Retina (tissue), 1 donor: ENCODE results near the gene NDUFA8.

ENCODE experiments used
- DNase-seq: peaks from one replicate; pipeline ENCODE4 v3.0.0-alpha.2; 2016

Gene NDUFA8

DNA sequence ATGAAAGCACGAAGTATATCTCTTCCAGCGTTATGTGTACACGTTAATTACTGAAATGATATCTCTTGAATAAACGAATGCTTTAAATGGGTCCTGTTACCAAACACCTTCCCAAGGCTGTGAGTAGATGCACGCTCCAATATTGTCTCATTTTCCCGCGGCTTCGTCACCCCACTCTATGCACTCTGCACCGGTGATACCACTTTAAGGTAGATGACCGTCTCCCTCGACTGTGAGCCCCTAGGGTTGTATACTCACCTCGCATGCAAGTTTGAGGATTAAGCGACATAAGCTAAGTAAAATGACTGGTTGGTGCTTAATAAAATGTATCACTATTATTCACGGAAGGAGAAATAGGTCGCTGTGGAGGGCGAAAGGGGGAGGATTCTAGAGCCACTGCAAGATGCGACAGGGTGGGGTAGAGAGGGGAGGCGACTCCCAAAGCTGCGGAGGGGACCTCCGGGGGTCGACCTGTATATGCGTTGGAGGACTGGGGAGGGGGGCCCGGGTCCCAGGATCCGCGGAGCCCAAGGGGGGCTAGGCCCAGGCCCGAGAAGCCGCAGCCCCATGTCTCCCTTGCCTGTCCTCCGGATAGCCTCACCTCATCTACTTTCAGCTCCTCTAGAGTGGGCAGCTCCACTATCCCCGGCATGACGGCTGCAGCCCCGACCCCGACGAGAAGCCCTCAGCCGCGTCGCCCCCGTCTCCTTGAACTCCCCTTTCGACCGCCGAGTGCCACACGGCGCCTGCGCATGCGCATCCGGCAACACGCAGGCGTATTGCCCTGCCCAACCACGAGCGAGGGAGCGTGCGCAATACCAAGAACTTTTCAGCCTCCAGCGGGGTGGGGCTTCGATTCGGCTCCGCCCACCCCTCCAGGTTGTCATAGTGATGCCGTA is at the start of gene NDUFA8, which contains the start of gene MORN5:
NDUFA8 (minus strand) TSS at position 754 of the 899 bp plus-strand sequence; CDS start at position 652, 102 bp downstream.
MORN5 (plus strand) TSS at position 883 of the 899 bp plus-strand sequence. CDS start 65 bp downstream, outside the sequence.
- DNase-seq, result peak; percentile 96

GRCh38 chr9:122207096-122207495 is 47.5 kb upstream of the NDUFA8 start:
- DNase-seq, result no peak

DNA sequence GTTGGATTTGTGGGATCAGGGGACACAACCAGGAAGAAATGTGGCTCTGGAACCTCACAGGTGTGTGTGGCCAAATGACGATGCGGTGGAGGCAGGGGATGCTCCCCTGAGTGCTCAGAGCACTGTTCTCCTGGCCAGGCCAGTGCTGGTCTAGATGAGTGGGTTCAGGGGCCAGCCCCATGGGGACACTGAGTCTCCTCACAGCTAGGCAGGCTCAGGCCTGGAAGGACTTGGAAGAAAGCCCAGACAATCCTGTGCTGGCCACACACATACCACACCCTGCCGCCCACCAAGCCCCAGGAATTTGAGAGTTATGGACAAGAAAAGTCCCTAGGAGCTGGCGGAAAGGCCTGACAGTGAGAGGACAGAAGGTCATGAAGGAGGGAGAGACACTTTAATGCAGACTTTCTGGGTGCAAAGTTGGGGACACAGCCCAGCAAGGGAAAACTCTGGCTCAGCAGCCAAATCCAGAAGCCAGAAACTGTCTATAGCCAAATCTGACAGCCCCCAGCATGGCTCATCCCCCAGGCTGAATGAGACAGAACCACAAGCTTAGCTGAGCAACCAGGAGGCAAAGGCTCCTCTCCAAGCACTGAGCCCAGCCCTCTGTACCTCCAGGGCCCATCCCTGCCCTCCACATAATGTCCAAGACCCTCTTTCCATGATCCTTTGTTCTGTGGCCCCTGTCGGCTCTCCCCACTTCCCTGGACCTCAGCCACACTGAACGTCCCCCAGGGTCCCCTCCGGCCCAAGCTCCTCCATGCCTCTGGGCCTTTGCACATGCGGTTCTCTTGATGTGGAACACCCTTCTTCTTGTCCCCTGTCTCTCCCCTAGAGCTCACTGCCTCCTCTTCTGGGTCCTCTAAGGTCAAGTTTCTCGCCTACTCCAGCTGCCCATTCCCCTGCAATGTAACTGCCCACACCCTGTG is 46.8 kb upstream of the NDUFA8 start:
- DNase-seq, result no peak

GRCh38 chr9:122205176-122205575 is 45.6 kb upstream of the NDUFA8 start:
- DNase-seq, result no peak

DNA sequence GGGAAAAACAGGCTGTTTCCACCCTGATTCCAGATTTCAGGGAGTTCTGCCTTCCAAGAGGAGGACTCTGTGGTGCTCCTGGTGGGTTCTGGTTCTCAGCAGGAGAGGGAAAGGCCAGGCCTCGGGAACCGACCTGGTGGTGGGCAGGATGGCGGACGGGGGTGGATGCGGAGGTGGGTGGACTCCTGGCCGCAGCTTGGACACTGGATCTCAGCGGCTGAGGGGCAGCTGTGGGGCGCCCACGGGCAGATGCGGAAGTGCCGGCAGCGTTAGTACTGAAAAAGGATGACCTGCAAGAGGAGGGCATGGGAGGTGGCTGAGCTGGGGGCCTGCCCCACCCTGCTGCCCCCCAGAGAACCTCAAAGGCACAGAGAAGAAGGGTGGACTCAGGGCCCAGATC is 44.9 kb upstream of the NDUFA8 start:
- DNase-seq, result no peak

GRCh38 chr9:122204055-122204454 is 44.5 kb upstream of the NDUFA8 start:
- DNase-seq, result no peak

DNA sequence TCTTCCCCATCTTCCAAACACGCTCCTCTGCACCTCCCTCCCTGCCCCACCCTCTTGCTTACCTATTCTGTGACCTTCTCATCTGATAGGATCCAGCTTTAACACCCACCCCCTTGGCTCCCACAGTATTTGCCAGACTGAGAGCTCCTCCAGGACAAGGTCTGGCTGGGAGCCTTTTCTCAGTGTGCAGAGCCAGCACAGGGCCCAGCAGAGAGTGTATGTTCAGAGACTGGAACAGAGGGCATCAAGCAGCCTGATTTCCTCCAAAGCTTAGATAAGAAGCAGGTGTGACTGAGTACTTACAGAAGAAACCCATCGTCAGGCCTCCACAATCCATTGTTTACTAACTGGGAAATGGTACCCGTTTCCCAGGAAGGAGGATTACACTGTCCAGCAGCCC is 42.5 kb upstream of the NDUFA8 start:
- no peak for DNase-seq

- no peak for DNase-seq
Measured at GRCh38 chr9:122201641-122202040, 42.1 kb upstream of the NDUFA8 start.

DNA sequence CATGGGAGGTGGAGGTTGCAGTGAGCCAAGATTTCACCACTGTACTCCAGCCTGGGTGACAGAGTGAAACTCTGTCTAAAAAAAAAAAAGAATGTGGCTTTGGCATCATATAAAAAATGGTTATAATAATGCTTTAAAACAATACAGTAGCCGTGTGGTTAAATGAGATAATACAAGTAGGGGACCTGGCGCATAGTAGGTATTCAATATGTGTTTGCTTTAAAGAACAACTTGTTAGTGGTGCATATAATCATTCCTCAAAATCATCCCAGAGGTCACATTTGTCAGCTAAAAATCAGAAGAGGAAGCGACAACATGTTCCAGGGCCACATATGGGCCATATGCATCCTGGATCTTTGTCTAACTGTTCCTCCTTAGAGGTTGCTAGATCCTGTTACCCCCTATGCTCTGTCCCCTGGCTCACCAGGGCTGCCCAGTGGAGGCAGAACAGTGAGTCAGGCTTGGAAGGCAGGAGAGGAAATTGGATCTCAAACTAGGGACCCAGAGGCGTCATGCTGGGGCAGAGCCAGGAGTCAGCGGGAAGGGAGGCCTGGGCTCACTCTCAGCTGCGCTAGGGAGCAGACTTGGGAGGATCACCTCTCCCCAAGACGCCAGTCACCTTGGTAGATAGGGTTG is 41.5 kb upstream of the NDUFA8 start:
- no peak for DNase-seq

GRCh38 chr9:122197882-122198281 is 38.3 kb upstream of the NDUFA8 start:
- DNase-seq, result no peak

DNA sequence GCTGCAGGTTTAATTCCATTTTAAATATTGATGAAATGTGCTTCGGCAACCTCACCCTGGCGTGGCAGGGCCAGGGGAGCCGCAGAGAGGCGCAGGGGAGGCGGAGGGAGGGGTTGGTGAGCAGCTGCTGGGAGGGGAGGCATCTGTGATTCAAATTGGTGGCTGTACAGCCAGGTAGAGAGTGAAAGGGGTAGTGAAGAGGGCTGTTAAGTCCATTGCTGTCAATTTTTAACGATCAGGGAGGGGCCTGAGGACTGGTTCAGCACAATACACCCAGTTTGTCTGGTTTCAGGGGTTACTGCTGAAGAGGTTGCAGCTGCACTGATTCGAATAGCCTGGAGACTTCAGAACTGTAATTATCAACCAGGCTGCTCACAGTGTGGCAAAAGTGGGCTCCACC is 37.8 kb upstream of the NDUFA8 start:
- no peak for DNase-seq

DNA sequence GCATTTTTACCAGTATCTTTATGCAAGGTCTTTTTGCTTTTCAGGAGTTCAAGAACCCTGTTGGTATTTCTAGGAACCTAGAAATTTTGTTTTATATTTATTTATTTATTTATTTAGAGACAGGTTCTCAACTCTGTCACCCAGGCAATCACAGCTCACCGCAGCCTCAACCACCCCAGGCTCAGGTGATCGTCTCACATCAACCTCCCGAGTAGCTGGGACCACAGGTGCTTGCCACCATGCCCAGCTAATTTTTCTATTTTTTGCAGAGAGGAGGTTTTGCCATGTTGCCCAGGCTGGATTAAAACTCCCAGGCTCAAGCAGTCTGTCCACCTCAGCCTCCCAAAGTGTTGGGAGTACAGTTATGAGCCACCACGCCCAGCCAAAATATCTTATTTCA is 36.3 kb upstream of the NDUFA8 start:
- no peak for DNase-seq

DNA sequence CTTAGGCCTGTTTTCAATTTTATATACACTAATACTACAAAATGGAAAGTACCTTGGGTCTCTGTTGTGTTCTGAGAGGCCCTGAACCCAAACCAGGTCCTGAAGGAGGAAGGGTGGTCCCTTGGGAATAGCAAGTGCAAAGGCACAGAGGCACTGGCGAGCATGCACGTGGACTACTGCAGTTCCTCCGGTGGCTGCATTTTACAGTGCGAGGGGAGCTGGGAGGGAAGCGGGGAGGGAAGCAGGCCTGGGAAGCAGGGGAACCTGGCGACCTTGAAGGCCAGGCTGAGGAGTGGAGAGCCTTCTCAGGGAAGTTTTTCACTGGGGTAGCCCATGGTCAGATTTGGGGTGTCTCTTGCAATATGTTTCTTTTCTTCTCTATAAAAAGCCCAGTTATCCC is 34.1 kb upstream of the NDUFA8 start:
- no peak for DNase-seq

GRCh38 chr9:122192914-122193525 is 33.4 kb upstream of the NDUFA8 start:
- no peak for DNase-seq

DNA sequence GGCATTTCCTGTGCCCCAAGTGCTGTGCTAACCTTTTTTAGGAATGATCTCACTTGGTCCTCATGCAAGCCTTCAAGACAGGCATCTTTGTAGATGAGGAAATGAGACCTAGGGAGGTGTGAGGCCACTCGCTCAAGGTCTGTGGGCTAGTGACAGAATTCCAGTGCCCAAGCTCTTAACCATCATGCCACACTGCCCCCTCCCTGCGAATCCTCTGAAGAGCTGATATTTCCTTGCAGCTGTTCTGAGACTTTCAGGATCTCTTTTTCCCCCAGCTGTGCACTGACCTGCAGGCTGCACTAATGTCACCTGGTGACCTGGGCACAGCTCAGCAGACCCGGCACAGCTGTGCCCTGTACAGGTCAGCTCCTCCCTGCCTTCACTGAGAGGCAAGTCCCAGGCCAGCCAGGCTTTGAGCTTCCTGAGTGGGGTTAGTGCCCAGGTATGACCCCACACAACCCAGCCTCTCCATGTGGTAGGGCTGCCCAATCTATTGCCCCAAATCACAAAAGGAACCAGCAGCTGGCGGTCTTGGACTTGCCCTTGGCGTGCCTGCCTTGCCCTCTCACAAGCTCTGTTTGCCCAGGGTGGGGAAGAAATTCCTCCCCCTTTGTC is 32.8 kb upstream of the NDUFA8 start:
- no peak for DNase-seq

DNA sequence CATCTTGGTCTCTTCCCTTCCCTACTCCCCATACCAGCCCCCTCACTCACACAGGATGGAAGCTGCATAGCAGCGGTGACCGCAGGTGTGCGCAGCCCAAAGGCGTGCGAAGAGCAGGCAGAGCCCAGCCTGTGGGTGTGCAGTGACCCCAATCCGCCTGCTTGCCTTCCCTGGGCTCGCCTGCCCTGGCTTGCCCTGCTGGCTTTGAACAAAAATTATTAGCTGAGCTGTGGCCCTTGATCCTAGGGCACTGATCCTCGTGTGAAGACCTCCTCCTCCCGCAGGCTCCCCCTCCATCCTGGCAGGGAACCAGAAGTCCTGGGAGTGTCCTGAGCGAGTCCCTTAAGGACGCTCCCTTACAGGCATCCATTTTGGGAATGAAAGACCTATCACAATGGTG is 32.0 kb upstream of the NDUFA8 start:
- no peak for DNase-seq

DNA sequence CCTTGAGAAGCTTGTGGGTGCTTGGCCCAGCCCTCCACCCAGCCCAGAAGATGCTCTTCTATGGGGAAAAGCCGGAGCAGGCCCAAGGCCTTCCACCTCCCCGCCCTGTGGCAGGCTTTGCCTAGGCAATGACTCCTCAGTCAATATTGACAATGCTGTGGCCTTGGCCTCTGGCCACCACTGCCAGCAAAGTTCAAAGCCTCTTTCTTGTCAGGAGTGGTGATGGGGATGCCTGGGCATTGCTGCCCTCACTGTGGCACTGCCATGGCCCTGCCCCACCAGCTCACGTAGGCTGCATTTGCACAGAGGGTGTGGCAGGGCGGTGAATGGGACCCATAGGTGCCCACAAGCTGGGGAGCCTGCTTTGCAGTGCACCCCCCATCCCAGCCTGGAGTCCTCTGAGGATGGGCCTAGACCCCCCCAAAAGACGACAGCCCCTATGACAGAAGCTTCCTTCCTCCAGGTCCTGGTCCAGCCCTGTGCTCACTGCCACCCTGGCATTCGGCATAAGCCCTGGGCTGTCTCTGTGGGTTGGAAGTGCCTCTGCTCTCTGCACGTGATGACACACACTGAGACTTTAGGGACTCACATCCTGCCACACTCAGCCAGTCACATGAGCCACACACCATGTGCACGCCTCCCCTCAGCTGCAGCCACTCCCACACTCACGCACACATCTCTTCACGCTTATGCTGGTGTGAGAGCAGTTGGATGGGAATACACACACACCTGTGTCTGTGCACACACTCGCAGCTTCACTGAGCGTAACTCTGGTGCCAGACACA is 31.2 kb upstream of the NDUFA8 start:
- no peak for DNase-seq

- DNase-seq, result no peak
Measured at GRCh38 chr9:122188369-122188768, 28.8 kb upstream of the NDUFA8 start.

GRCh38 chr9:122186777-122187470 is 27.3 kb upstream of the NDUFA8 start:
- no peak for DNase-seq

DNA sequence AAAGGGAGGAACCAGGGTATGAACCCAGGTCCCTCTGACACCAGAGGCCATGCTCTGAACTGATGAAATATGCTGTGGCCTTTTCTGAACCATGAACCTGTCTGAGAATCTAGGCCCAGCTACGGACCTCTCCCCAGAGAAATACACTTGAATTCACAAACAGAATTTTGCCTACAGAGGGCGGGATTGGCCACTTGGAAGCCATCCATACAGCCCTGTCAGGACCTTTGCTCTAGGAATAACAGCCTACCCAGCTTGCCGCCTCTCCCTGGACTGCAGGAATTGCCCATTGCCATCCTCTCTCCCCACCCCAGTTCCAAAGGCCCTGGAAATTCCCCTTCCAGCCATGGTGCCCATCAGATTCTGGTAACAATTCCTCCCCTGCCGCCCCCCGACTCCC is 26.7 kb upstream of the NDUFA8 start:
- no peak for DNase-seq

- DNase-seq, result no peak
Measured at GRCh38 chr9:122184551-122184950, 25.0 kb upstream of the NDUFA8 start.
